Activated B cell treated with CpG ODN at 0.5 μM for 24 hours (primary cell): ENCODE measurements around the gene MTX1. TPM values are rescaled to one million over a fixed set of nuclear protein-coding genes. Genes with fewer than 3 reads are reported as not detected.

Source experiments
- ATAC-seq: fragments of 200-7000 bp; cut with Tn5 transposase; one replicate; pipeline ENCODE4 v1.10.0; 2021; ENCODE audit warnings: low read depth, mild to moderate bottlenecking, moderate library complexity
- CTCF ChIA-PET: fragments of 350-600 bp; sonication (Branson Sonifier 250); formaldehyde crosslinking; loops from one replicate; lab custom pipeline; 2021; ENCODE audit warnings: antibody characterized with exemption; lab: Charles Lee
- POLR2A ChIA-PET: fragments of 350-600 bp; sonication (Branson Sonifier 250); formaldehyde crosslinking; loops from one replicate; lab custom pipeline; 2021; ENCODE audit warnings: antibody characterized with exemption; lab: Charles Lee
- DNase-seq: peaks from one replicate; pipeline ENCODE4 v3.0.0; 2022
- H3K27ac Mint-ChIP-seq: one replicate; pipeline ENCODE4 v1.8.0; 2020; ENCODE audit warnings: mixed read lengths
- H3K27me3 Mint-ChIP-seq: one replicate; pipeline ENCODE4 v1.8.0; 2021; ENCODE audit warnings: mixed read lengths
- H3K36me3 Mint-ChIP-seq: one replicate; pipeline ENCODE4 v1.8.0; 2021; ENCODE audit warnings: low read depth, mixed read lengths
- H3K4me1 Mint-ChIP-seq: one replicate; pipeline ENCODE4 v1.8.0; 2021; ENCODE audit warnings: mixed read lengths
- H3K4me3 Mint-ChIP-seq: one replicate; pipeline ENCODE4 v1.8.0; 2020; ENCODE audit warnings: mild to moderate bottlenecking, mixed read lengths
- H3K9me3 Mint-ChIP-seq: one replicate; pipeline ENCODE4 v1.8.0; 2020; ENCODE audit warnings: mixed read lengths
- CTCF ChIP-seq: fragments of 200-600 bp; IDR thresholded peaks from one replicate; pipeline ENCODE4 v1.8.0; 2022; ENCODE audit warnings: antibody characterized with exemption, mild to moderate bottlenecking
- intact Hi-C: fragments of 100-400 bp; cut with micrococcal nuclease; formaldehyde crosslinking; loops from one replicate; pipeline ENCODE4 v1.15.1; 2024
- total RNA-seq: library from RNA; stranded (reverse); gene quantifications from 2 replicates; pipeline ENCODE4 v1.2.3, GENCODE V29; 2022

MTX1 gene
- total RNA-seq, 1 donor from 2014 or later = 36.7 TPM

GRCh38 chr1:155171836-155172731, 36.4 kb upstream of the MTX1 start:
- H3K27me3 Mint-ChIP-seq = no peaks in the 10 kb centered on the region
- peak; percentile 19 for ATAC-seq

GRCh38 chr1:155172732-155173477, 35.6 kb upstream of the MTX1 start, which contains the start of gene KRTCAP2:
Gene KRTCAP2 (minus strand): TSS chr1:155173304. CDS start chr1:155173224, 80 bp downstream.
- Mint-ChIP-seq H3K27me3 (no peaks in the 10 kb centered on the region), H3K4me3 (peak within 1 kb of the TSS; percentile 99), H3K4me1 (peaks cover 33% of the 10 kb centered on the region), H3K9me3 (no peaks in the 10 kb centered on the region), H3K36me3 (peaks cover 26% of the 10 kb centered on the region), H3K27ac (peak within 1 kb of the TSS; percentile 98)
- ChIA-PET CTCF (interaction anchor here (0.7 to 4.5 kb wide), 28 partner anchors 10 to 530 kb away, joined by 3 to 49 read pairs (median 4); partner anchors contain the start of genes ADAM15, EFNA1, EFNA3 and SLC50A1), POLR2A (interaction anchor here (0.6 to 4.5 kb wide), 33 partner anchors 9 to 1444 kb away, joined by 3 to 63 read pairs (median 4); partner anchors contain the start of genes ADAM15, DPM3, EFNA1 and EFNA3)
- DNase-seq = peak; percentile 87
- peak; percentile 97 for TF ChIP-seq CTCF
- ATAC-seq = peak; percentile 85
- intact Hi-C loops = loop anchor here (1.0 to 10.0 kb wide), 6 partner anchors 33 to 618 kb away; partner anchors contain the start of genes ADAM15, CKS1B, DPM3 and SHC1

More at GRCh38 chr1:155171836-155172731, 36.4 kb upstream of the MTX1 start:
- TF ChIP-seq CTCF = no peak
- no peak for DNase-seq
- peaks cover 26% of the 10 kb centered on the region for H3K36me3 Mint-ChIP-seq
- H3K9me3 Mint-ChIP-seq = no peaks in the 10 kb centered on the region
- ChIA-PET CTCF (interaction anchor here (0.8 to 4.5 kb wide), 18 partner anchors 9 to 155 kb away, joined by 3 to 49 read pairs (median 6); partner anchors contain the start of genes EFNA1, EFNA3 and SLC50A1), POLR2A (interaction anchor here (0.6 to 4.5 kb wide), 23 partner anchors 13 to 1227 kb away, joined by 3 to 63 read pairs (median 5); partner anchors contain the start of genes DPM3, EFNA1, MTX1 and PMVK)
- H3K27ac Mint-ChIP-seq = peak overlapping the region; percentile 98
- intact Hi-C loops = loop anchor here (2.0 to 10.0 kb wide), 4 partner anchors 87 to 617 kb away; partner anchors contain the start of genes ADAM15, CKS1B, SHC1 and UBE2Q1
- peak overlapping the region; percentile 99 for H3K4me3 Mint-ChIP-seq
- H3K4me1 Mint-ChIP-seq = peaks cover 41% of the 10 kb centered on the region

- peak; percentile 23 for ATAC-seq
- Mint-ChIP-seq H3K36me3 (peaks cover 26% of the 10 kb centered on the region), H3K9me3 (no peaks in the 10 kb centered on the region), H3K27ac (peak within 1 kb of the TSS; percentile 98), H3K27me3 (no peaks in the 10 kb centered on the region), H3K4me3 (peak within 1 kb of the TSS; percentile 99), H3K4me1 (peaks cover 32% of the 10 kb centered on the region)
- TF ChIP-seq CTCF = no peak
- ChIA-PET CTCF (interaction anchor here (0.7 to 4.5 kb wide), 23 partner anchors 11 to 531 kb away, joined by 3 to 49 read pairs (median 4); partner anchors contain the start of genes ADAM15, EFNA1 and SLC50A1), POLR2A (interaction anchor here (0.6 to 4.5 kb wide), 27 partner anchors 11 to 1443 kb away, joined by 3 to 63 read pairs (median 4); partner anchors contain the start of genes ADAM15, EFNA1, EFNA3 and MTX1)
- intact Hi-C loops = loop anchor here (1.0 to 10.0 kb wide), 6 partner anchors 33 to 619 kb away; partner anchors contain the start of genes ADAM15, CKS1B, DPM3 and SHC1
- no peak for DNase-seq
These were observed 34.8 kb upstream of the MTX1 start, which contains the start of gene TRIM46 for GRCh38 chr1:155173478-155174323. Gene TRIM46 (plus strand): TSS chr1:155173849. CDS start chr1:155173967, 118 bp downstream.
